CD4-positive, alpha-beta T cell (primary cell): Measurements from ENCODE around the gene SLC7A4. TPM values are rescaled to one million over a fixed set of nuclear protein-coding genes. Genes with fewer than 3 reads are reported as not detected.
A peak's percentile ranks its signal among the peaks of the same experiment; 100 is the strongest.

Experiments used
- ATAC-seq: fragments of 200-7000 bp; cut with Tn5 transposase; one replicate; pipeline ENCODE4 v1.10.0; 2022; ENCODE audit warnings: mild to moderate bottlenecking; ENCODE audit not compliant: poor library complexity
- CTCF ChIA-PET: fragments of 350-600 bp; sonication (Branson Sonifier 250); formaldehyde crosslinking; loops from one replicate; lab custom pipeline; 2021; ENCODE audit warnings: antibody characterized with exemption, inconsistent platforms; lab: Charles Lee
- POLR2A ChIA-PET: fragments of 350-600 bp; sonication (Branson Sonifier 250); formaldehyde crosslinking; loops from one replicate; lab custom pipeline; 2021; ENCODE audit warnings: antibody characterized with exemption, inconsistent platforms; lab: Charles Lee
- DNase-seq, 14 experiments: peaks; one replicate each; pipeline ENCODE4 v3.0.0-alpha.2; 2013 to 2020; ENCODE audit warnings: mixed read lengths in 2 of 14
- H3K27ac ChIP-seq, 2 donors: one replicate each; pipeline versions ENCODE4 v1.5.1 to v1.7.0; 2013; ENCODE audit warnings: low read length in 2 of 2, low read depth in 1 of 2, mild to moderate bottlenecking in 1 of 2
- H3K27me3 ChIP-seq, 2 experiments: 1 replicate in 1 of 2; 2 replicates in 1 of 2; pipeline versions ENCODE4 v1.6.1 to v1.7.0; 2013; ENCODE audit warnings: low read length in 2 of 2, control low read depth in 1 of 2, mild to moderate bottlenecking in 1 of 2, moderate library complexity in 1 of 2; ENCODE audit not compliant: insufficient read depth in 2 of 2, control insufficient read depth in 1 of 2
- H3K36me3 ChIP-seq: one replicate; pipeline ENCODE4 v1.6.1; 2013; ENCODE audit warnings: low read length, control low read depth; ENCODE audit not compliant: insufficient read depth
- H3K4me1 ChIP-seq: one replicate; pipeline ENCODE4 v1.6.1; 2013; ENCODE audit warnings: low read length, control low read depth; ENCODE audit not compliant: insufficient read depth
- H3K4me3 ChIP-seq: one replicate; pipeline ENCODE4 v1.5.1; 2013; ENCODE audit warnings: mild to moderate bottlenecking, low read length, moderate library complexity
- H3K9me3 ChIP-seq, 2 experiments: 1 replicate in 1 of 2; 2 replicates in 1 of 2; pipeline versions ENCODE4 v1.6.1 to v1.7.0; 2013; ENCODE audit warnings: low read length in 2 of 2, mild to moderate bottlenecking in 2 of 2, control low read depth in 1 of 2, moderate library complexity in 1 of 2; ENCODE audit not compliant: control insufficient read depth in 1 of 2, insufficient read depth in 1 of 2
- H3K27ac Mint-ChIP-seq: one replicate; pipeline ENCODE4 v1.8.0; 2020; ENCODE audit warnings: mixed read lengths
- H3K27me3 Mint-ChIP-seq: one replicate; pipeline ENCODE4 v1.8.0; 2021; ENCODE audit warnings: mixed read lengths
- H3K36me3 Mint-ChIP-seq: one replicate; pipeline ENCODE4 v1.8.0; 2021; ENCODE audit warnings: low read depth, mixed read lengths
- H3K4me1 Mint-ChIP-seq: one replicate; pipeline ENCODE4 v1.8.0; 2021; ENCODE audit warnings: low read depth, mixed read lengths
- H3K4me3 Mint-ChIP-seq: one replicate; pipeline ENCODE4 v1.8.0; 2020; ENCODE audit warnings: mild to moderate bottlenecking, mixed read lengths
- H3K9me3 Mint-ChIP-seq: one replicate; pipeline ENCODE4 v1.8.0; 2020; ENCODE audit warnings: mixed read lengths
- CTCF ChIP-seq: fragments of 200-600 bp; IDR thresholded peaks from one replicate; pipeline ENCODE4 v1.8.0; 2022; ENCODE audit warnings: antibody characterized with exemption, mild to moderate bottlenecking
- intact Hi-C, 2 experiments: fragments of 100-400 bp; cut with DNase I in 1 of 2; cut with micrococcal nuclease in 1 of 2; formaldehyde crosslinking; loops; one replicate each; pipeline versions ENCODE4 v1.15.1 to v1.9.0; 2023 to 2025; cut with DNase I, micrococcal nuclease
- polyA plus RNA-seq, 2 donors: library from polyadenylated mRNA; unstranded; fragments of 120-200 nt; gene quantifications; one replicate each; pipeline ENCODE4 v1.2.1, GENCODE V29; 2013
- total RNA-seq, 174 experiments: library from RNA in 2 of 174; stranded (reverse) in 2 of 174; gene quantifications; one replicate each; pipeline ENCODE4 v1.2.3 and lab custom pipeline; 2021 to 2026

Gene SLC7A4
- total RNA-seq (not detected), total RNA-seq (lab: John Stamatoyannopoulos, UW) (0 to 0.20 (median 0) reads per million in 172 experiments)
- polyA plus RNA-seq (2013, experiment 1 of 2): not detected
- polyA plus RNA-seq (2013, experiment 2 of 2): 0.07 TPM

GRCh38 chr22:21032037-21032867, at the start of gene SLC7A4:
Gene SLC7A4, minus strand, starts transcription at chr22:21032561. Its CDS starts 749 bp downstream, at chr22:21031812.
- peak; percentile 57 for ATAC-seq
- Histone ChIP-seq H3K4me1 (peaks cover 9% of the 10 kb centered on the region), H3K27me3 (peaks cover 24 to 31% of the 10 kb centered on the region in 2 experiments), H3K27ac (no peak within 1 kb of the TSS), H3K36me3 (no peaks in the 10 kb centered on the region), H3K9me3 (peaks cover 0 to 10% of the 10 kb centered on the region in 2 experiments), H3K4me3 (no peak within 1 kb of the TSS)
- H3K36me3 Mint-ChIP-seq: no peaks in the 10 kb centered on the region
- no peaks in the 10 kb centered on the region for H3K9me3 Mint-ChIP-seq
- DNase-seq: no peak
- TF ChIP-seq CTCF: no peak
- CTCF ChIA-PET: no interaction called here
- H3K27ac Mint-ChIP-seq: no peak within 1 kb of the TSS
- POLR2A ChIA-PET: no interaction called here
- intact Hi-C loops: no loop called here
- peaks cover 32% of the 10 kb centered on the region for H3K27me3 Mint-ChIP-seq
- H3K4me1 Mint-ChIP-seq: no peaks in the 10 kb centered on the region
- no peak within 1 kb of the TSS for H3K4me3 Mint-ChIP-seq

- Mint-ChIP-seq H3K9me3 (no peaks in the 10 kb centered on the region), H3K27me3 (peaks cover 3% of the 10 kb centered on the region), H3K27ac (no peak overlapping the region), H3K36me3 (no peaks in the 10 kb centered on the region), H3K4me3 (no peak overlapping the region), H3K4me1 (no peaks in the 10 kb centered on the region)
- H3K9me3 ChIP-seq: no peaks in the 10 kb centered on the region
- no peaks in the 10 kb centered on the region for H3K27me3 ChIP-seq
- intact Hi-C loops: no loop called here
- no peak for TF ChIP-seq CTCF
- ChIA-PET CTCF (no interaction called here), POLR2A (no interaction called here)
- peak in 1 of 14 experiments; percentile 19 for DNase-seq
- no peak for ATAC-seq
- no peaks in the 10 kb centered on the region for H3K4me1 ChIP-seq
- no peak overlapping the region for H3K4me3 ChIP-seq
- H3K36me3 ChIP-seq: no peaks in the 10 kb centered on the region
- H3K27ac ChIP-seq: no peak overlapping the region
These were observed 48.2 kb upstream of the SLC7A4 start for GRCh38 chr22:21080435-21081137.

- Histone ChIP-seq H3K9me3 (no peaks in the 10 kb centered on the region), H3K27me3 (no peaks in the 10 kb centered on the region), H3K27ac (no peak overlapping the region), H3K36me3 (no peaks in the 10 kb centered on the region), H3K4me3 (no peak overlapping the region), H3K4me1 (no peaks in the 10 kb centered on the region)
- Mint-ChIP-seq H3K27me3 (peaks cover under 1% of the 10 kb centered on the region), H3K4me3 (no peak overlapping the region), H3K36me3 (no peaks in the 10 kb centered on the region), H3K27ac (no peak overlapping the region), H3K9me3 (no peaks in the 10 kb centered on the region), H3K4me1 (no peaks in the 10 kb centered on the region)
- ChIA-PET POLR2A (no interaction called here), CTCF (no interaction called here)
- intact Hi-C loops: no loop called here
- TF ChIP-seq CTCF: no peak
- no peak for ATAC-seq
- no peak for DNase-seq
These were observed 47.1 kb upstream of the SLC7A4 start for GRCh38 chr22:21079493-21079892.
